ENCODE results near the gene EXD3. TPM values are rescaled to one million over a fixed set of nuclear protein-coding genes. Genes with fewer than 3 reads are reported as not detected.
"Not testable (repeated sequence)": the region's sequence is repeated elsewhere in the genome, so short reads cannot be mapped to it uniquely, and the experiment has no call there.

Gene EXD3
- total RNA-seq, 6 experiments from 2014 or later = 6.4 to 10.6 (median 8.7) TPM

- Mint-ChIP-seq H3K4me1 (ENCODE audit: low read depth) (peaks cover 5% of the 10 kb centered on the region; the same call in 1 of the 2 replicates), H3K27me3 (ENCODE audit: insufficient read depth) (no peaks in the 10 kb centered on the region; the same call in 1 of the 2 replicates), H3K9me3 (peaks cover 16% of the 10 kb centered on the region), H3K4me3 (no peak overlapping the region), H3K27ac (no peak overlapping the region), H3K36me3 (ENCODE audit: low read depth) (peaks cover 8% of the 10 kb centered on the region)
- no peak for TF ChIP-seq CTCF (IDR thresholded peaks at IDR 0.05)
- DNase-seq = no peak
Observed at GRCh38 chr9:137380606-137381005, 42.4 kb downstream of the EXD3 start.

- Mint-ChIP-seq H3K4me1 (ENCODE audit: low read depth) (peaks cover 5% of the 10 kb centered on the region; the same call in 1 of the 2 replicates), H3K27me3 (ENCODE audit: insufficient read depth) (no peaks in the 10 kb centered on the region; the same call in 1 of the 2 replicates), H3K36me3 (ENCODE audit: low read depth) (peaks cover 10% of the 10 kb centered on the region), H3K9me3 (peaks cover 18% of the 10 kb centered on the region), H3K27ac (no peak overlapping the region), H3K4me3 (no peak overlapping the region)
- no peak for DNase-seq
- no peak for TF ChIP-seq CTCF (IDR thresholded peaks at IDR 0.05)
Observed at GRCh38 chr9:137380171-137380570, 42.8 kb downstream of the EXD3 start.

- peaks cover 5% of the 10 kb centered on the region; the same call in 1 of the 2 replicates for H3K4me1 Mint-ChIP-seq (ENCODE audit: low read depth)
- no peaks in the 10 kb centered on the region; the same call in 1 of the 2 replicates for H3K27me3 Mint-ChIP-seq (ENCODE audit: insufficient read depth)
- no peak for TF ChIP-seq CTCF (IDR thresholded peaks at IDR 0.05)
- H3K4me3 Mint-ChIP-seq = no peak overlapping the region
- H3K36me3 Mint-ChIP-seq (ENCODE audit: low read depth) = peaks cover 10% of the 10 kb centered on the region
- no peak overlapping the region for H3K27ac Mint-ChIP-seq
- DNase-seq = no peak
- peaks cover 18% of the 10 kb centered on the region for H3K9me3 Mint-ChIP-seq
Observed at GRCh38 chr9:137379761-137380161, 43.2 kb downstream of the EXD3 start.

- H3K4me1 Mint-ChIP-seq (ENCODE audit: low read depth); H3K27ac Mint-ChIP-seq; H3K27me3 Mint-ChIP-seq (ENCODE audit: insufficient read depth); DNase-seq; H3K4me3 Mint-ChIP-seq: not testable (repeated sequence)
- peaks cover 10% of the 10 kb centered on the region for H3K36me3 Mint-ChIP-seq (ENCODE audit: low read depth)
- peaks cover 18% of the 10 kb centered on the region for H3K9me3 Mint-ChIP-seq
Observed at GRCh38 chr9:137378688-137379410, 44.1 kb downstream of the EXD3 start.

- peaks cover 18% of the 10 kb centered on the region for H3K9me3 Mint-ChIP-seq
- H3K4me3 Mint-ChIP-seq = no peak overlapping the region
- no peak for DNase-seq
- H3K4me1 Mint-ChIP-seq (ENCODE audit: low read depth) = no peaks in the 10 kb centered on the region
- no peak for TF ChIP-seq CTCF (IDR thresholded peaks at IDR 0.05)
- no peak overlapping the region for H3K27ac Mint-ChIP-seq
- H3K36me3 Mint-ChIP-seq (ENCODE audit: low read depth) = peaks cover 10% of the 10 kb centered on the region
- no peaks in the 10 kb centered on the region; the same call in 1 of the 2 replicates for H3K27me3 Mint-ChIP-seq (ENCODE audit: insufficient read depth)
Observed at GRCh38 chr9:137376386-137376785, 46.6 kb downstream of the EXD3 start.

GRCh38 chr9:137375321-137376058 lies 47.5 kb downstream of the EXD3 start:
- TF ChIP-seq CTCF (IDR thresholded peaks at IDR 0.05) = no peak
- no peak overlapping the region for H3K4me3 Mint-ChIP-seq
- H3K27me3 Mint-ChIP-seq (ENCODE audit: insufficient read depth) = no peaks in the 10 kb centered on the region; the same call in 1 of the 2 replicates
- peaks cover 18% of the 10 kb centered on the region for H3K9me3 Mint-ChIP-seq
- H3K27ac Mint-ChIP-seq = no peak overlapping the region
- H3K36me3 Mint-ChIP-seq (ENCODE audit: low read depth) = peaks cover 10% of the 10 kb centered on the region
- no peaks in the 10 kb centered on the region for H3K4me1 Mint-ChIP-seq (ENCODE audit: low read depth)
- no peak for DNase-seq
